Activated CD8-positive, alpha-beta T cell treated with anti-CD3 and anti-CD28 coated beads for 36 hours (primary cell): ENCODE results near the gene OVOL1. TPM values are rescaled to one million over a fixed set of nuclear protein-coding genes. Genes with fewer than 3 reads are reported as not detected.

Source experiments
- ATAC-seq: fragments of 200-7000 bp; cut with Tn5 transposase; one replicate; pipeline ENCODE4 v1.10.0; 2021; ENCODE audit warnings: mild to moderate bottlenecking, moderate library complexity
- CTCF ChIA-PET: fragments of 350-600 bp; sonication (Branson Sonifier 250); formaldehyde crosslinking; loops from one replicate; lab custom pipeline; 2021; ENCODE audit warnings: antibody characterized with exemption; lab: Charles Lee
- POLR2A ChIA-PET: fragments of 350-600 bp; sonication (Branson Sonifier 250); formaldehyde crosslinking; loops from one replicate; lab custom pipeline; 2021; ENCODE audit warnings: antibody characterized with exemption; lab: Charles Lee
- DNase-seq: peaks from one replicate; pipeline ENCODE4 v3.0.0-alpha.2; 2020
- H3K27ac Mint-ChIP-seq: one replicate; pipeline ENCODE4 v1.8.0; 2021; ENCODE audit warnings: mild to moderate bottlenecking, mixed read lengths
- H3K27me3 Mint-ChIP-seq: one replicate; pipeline ENCODE4 v1.8.0; 2021; ENCODE audit warnings: mixed read lengths
- H3K36me3 Mint-ChIP-seq: one replicate; pipeline ENCODE4 v1.8.0; 2021; ENCODE audit warnings: low read depth, mixed read lengths
- H3K4me1 Mint-ChIP-seq: one replicate; pipeline ENCODE4 v1.8.0; 2021; ENCODE audit warnings: low read depth, mixed read lengths
- H3K4me3 Mint-ChIP-seq: one replicate; pipeline ENCODE4 v1.8.0; 2021; ENCODE audit warnings: mild to moderate bottlenecking, moderate library complexity, mixed read lengths
- H3K9me3 Mint-ChIP-seq: one replicate; pipeline ENCODE4 v1.8.0; 2021; ENCODE audit warnings: mixed read lengths
- intact Hi-C: fragments of 100-400 bp; cut with micrococcal nuclease; formaldehyde crosslinking; loops from one replicate; pipeline ENCODE4 v1.10.0; 2022
- total RNA-seq, 2 experiments: library from RNA; stranded (reverse); gene quantifications; one replicate each; pipeline ENCODE4 v1.2.3, GENCODE V29; 2021
- TF ChIP-seq, protein P1 (sequence below): fragments of 200-600 bp; IDR thresholded peaks from one replicate; pipeline ENCODE4 v1.8.0; 2022; ENCODE audit warnings: antibody characterized with exemption, mild to moderate bottlenecking

Gene OVOL1
- total RNA-seq, 2 experiments from 2014 or later = 0.90 to 1.2 TPM

DNA sequence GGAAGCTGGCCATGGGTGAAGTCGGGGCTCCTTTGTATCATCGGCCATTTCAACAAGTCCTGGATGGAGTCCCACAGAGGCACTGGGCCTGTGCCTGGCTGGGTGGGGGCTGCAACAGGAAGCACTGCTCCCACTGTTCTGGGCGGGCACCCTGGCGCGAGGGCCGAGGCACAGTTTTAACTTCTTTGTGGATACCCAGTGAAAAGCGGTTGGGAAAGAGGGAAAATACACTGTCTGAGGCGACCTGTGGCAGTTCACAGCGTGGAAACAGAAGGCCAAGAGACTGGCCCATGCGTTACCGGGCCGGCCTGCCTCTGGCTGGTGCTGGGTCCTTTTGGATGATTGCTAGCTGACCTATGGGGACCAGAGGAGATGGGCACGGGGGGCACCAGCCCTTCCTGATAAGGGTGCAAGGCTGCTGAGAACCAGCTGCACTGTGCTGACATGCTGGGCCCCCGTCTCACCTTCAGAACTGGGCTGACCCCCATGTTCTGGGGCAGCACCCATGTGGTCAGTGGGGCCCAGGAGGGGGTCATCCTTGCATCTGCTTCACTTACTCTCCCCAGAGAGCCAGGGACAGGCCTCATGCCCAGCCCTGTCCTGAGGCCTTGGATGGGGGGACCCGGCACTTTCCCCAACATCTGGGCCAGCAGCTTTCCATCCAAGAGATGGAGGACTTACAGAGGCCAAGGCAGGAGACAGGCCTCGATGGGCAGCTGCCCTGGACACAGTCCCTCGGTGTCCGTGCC, 4.2 kb downstream of the OVOL1 start:
- DNase-seq (no peak), ATAC-seq (no peak)
- ChIA-PET CTCF (interaction anchor here (1.0 to 8.3 kb wide), 8 partner anchors 8 to 254 kb away, joined by 3 to 85 read pairs (median 4); partner anchors contain the start of gene AP5B1), POLR2A (interaction anchor here (1.1 to 2.7 kb wide), 3 partner anchors 10 to 26 kb away, joined by 3 to 14 read pairs (median 6); partner anchors contain the start of gene AP5B1)
- TF ChIP-seq, protein P1, sequence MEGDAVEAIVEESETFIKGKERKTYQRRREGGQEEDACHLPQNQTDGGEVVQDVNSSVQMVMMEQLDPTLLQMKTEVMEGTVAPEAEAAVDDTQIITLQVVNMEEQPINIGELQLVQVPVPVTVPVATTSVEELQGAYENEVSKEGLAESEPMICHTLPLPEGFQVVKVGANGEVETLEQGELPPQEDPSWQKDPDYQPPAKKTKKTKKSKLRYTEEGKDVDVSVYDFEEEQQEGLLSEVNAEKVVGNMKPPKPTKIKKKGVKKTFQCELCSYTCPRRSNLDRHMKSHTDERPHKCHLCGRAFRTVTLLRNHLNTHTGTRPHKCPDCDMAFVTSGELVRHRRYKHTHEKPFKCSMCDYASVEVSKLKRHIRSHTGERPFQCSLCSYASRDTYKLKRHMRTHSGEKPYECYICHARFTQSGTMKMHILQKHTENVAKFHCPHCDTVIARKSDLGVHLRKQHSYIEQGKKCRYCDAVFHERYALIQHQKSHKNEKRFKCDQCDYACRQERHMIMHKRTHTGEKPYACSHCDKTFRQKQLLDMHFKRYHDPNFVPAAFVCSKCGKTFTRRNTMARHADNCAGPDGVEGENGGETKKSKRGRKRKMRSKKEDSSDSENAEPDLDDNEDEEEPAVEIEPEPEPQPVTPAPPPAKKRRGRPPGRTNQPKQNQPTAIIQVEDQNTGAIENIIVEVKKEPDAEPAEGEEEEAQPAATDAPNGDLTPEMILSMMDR = no peak
- intact Hi-C loops = no loop called here
- H3K9me3 Mint-ChIP-seq = no peaks in the 10 kb centered on the region
- no peaks in the 10 kb centered on the region for H3K36me3 Mint-ChIP-seq
- H3K4me1 Mint-ChIP-seq = peaks cover 15% of the 10 kb centered on the region
- no peak overlapping the region for H3K4me3 Mint-ChIP-seq
- peaks cover 28% of the 10 kb centered on the region for H3K27me3 Mint-ChIP-seq
- peak overlapping the region; percentile 55 for H3K27ac Mint-ChIP-seq

DNA sequence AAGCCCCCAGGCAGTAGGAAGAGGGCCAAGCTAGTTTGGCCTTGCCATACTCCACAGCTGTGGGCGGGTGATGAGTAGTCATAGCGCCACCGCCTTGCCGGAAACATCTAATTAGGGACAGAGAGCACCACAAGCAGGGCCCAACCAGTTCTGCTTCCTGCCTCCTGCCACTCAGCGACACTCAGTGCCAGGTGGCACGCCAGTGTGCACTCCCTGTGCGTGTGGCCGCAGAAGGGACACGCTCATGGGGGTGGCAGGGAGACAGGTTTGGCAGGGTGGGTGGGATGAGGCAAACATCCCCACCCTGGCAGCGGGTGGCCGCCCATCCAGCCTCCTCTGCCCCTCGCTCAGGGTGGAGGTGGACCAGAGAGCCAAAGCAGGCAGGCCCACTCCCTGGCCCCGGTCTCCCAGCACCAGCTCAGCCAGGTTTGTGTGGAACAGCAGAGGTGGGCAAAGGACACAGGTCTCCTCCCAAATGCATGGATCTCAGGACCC, 4.9 kb downstream of the OVOL1 start:
- H3K4me3 Mint-ChIP-seq = no peak overlapping the region
- ATAC-seq = peak; percentile 96
- intact Hi-C loops = no loop called here
- peaks cover 15% of the 10 kb centered on the region for H3K4me1 Mint-ChIP-seq
- POLR2A ChIA-PET = interaction anchor here (1.1 to 2.7 kb wide), 3 partner anchors 11 to 27 kb away, joined by 3 to 14 read pairs (median 4); partner anchors contain the start of gene AP5B1
- DNase-seq = peak; percentile 89
- peak overlapping the region; percentile 73 for H3K27ac Mint-ChIP-seq
- CTCF ChIA-PET = interaction anchor here (1.0 to 8.3 kb wide), 9 partner anchors 9 to 253 kb away, joined by 3 to 85 read pairs (median 3); partner anchors contain the start of genes AP5B1 and KAT5
- peaks cover 27% of the 10 kb centered on the region for H3K27me3 Mint-ChIP-seq
- H3K9me3 Mint-ChIP-seq = no peaks in the 10 kb centered on the region
- H3K36me3 Mint-ChIP-seq = no peaks in the 10 kb centered on the region
- TF ChIP-seq, protein P1 = no peak

DNA sequence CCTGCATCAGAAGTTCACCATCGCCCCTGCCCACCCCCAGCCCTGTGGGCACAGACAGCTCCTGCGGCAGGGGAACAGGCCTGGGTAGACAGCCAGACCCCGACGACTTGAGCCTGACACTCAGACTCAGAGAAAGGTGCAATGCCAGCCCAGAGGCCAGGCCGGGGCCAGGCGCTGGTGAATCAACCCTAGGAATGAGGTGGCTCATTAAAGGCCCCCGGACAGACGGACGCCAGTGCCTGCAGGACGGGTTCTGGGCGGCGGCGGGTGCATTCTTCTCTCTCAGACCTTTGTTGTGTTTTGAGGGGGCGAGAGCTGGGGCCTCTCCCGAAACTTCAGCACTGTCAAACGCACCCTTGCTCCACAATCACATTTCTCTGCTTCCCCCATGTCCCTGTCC, 5.6 kb downstream of the OVOL1 start:
- TF ChIP-seq, protein P1 = no peak
- DNase-seq (no peak), ATAC-seq (no peak)
- H3K27me3 Mint-ChIP-seq = peaks cover 23% of the 10 kb centered on the region
- no peak overlapping the region for H3K4me3 Mint-ChIP-seq
- peaks cover 13% of the 10 kb centered on the region for H3K4me1 Mint-ChIP-seq
- peak overlapping the region; percentile 73 for H3K27ac Mint-ChIP-seq
- no peaks in the 10 kb centered on the region for H3K9me3 Mint-ChIP-seq
- intact Hi-C loops = no loop called here
- H3K36me3 Mint-ChIP-seq = no peaks in the 10 kb centered on the region
- CTCF ChIA-PET = interaction anchor here (1.0 to 8.3 kb wide), 5 partner anchors 12 to 81 kb away, joined by 3 to 85 read pairs (median 8); partner anchors contain the start of genes AP5B1 and KAT5
- POLR2A ChIA-PET = interaction anchor here (1.4 to 1.5 kb wide), 2 partner anchors 12 to 26 kb away, joined by 3 to 4 read pairs; no protein-coding TSS in a partner anchor

DNA sequence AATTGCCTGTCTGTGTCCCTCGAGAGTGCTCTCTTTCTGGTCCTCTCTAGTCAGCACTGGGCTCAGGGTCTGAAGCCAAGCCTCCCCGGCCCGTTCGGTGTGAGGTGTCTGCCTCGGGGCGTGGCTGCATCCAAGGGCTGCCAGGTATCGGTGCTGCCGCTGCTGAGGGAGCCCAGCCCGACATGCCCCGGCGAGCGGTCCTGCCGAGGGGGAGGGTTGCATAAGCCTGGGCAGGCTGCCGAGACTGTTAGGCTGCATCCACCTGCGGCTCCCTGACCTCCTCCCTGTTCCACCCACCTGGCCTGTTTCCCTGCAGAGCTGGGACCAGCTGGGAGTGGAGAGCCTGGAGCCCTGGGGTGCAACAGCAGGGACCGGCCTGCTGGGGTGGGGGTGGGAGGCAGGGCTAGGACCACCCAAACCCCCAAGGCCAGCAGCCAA, 6.3 kb downstream of the OVOL1 start:
- TF ChIP-seq, protein P1 = no peak
- H3K4me1 Mint-ChIP-seq = peaks cover 12% of the 10 kb centered on the region
- H3K9me3 Mint-ChIP-seq = no peaks in the 10 kb centered on the region
- H3K27me3 Mint-ChIP-seq = peaks cover 21% of the 10 kb centered on the region
- DNase-seq (no peak), ATAC-seq (no peak)
- H3K36me3 Mint-ChIP-seq = no peaks in the 10 kb centered on the region
- no peak overlapping the region for H3K27ac Mint-ChIP-seq
- intact Hi-C loops = no loop called here
- no peak overlapping the region for H3K4me3 Mint-ChIP-seq
- ChIA-PET POLR2A (interaction anchor here (1.4 to 1.5 kb wide), 2 partner anchors 13 to 25 kb away, joined by 3 to 4 read pairs; no protein-coding TSS in a partner anchor), CTCF (interaction anchor here (1.0 to 8.3 kb wide), 5 partner anchors 13 to 26 kb away, joined by 3 to 85 read pairs (median 8); partner anchors contain the start of gene AP5B1)
